SK-N-SH (cell line): ENCODE results near the gene NCDN. TPM values are rescaled to one million over a fixed set of nuclear protein-coding genes. Genes with fewer than 3 reads are reported as not detected.

Experiments used
- CTCF ChIA-PET: fragments of 300-600, 350-600 bp; formaldehyde crosslinking; extraction: SDS; loops from one replicate; lab custom pipeline; 2021; lab: Yijun Ruan, JAX
- POLR2A ChIA-PET: fragments of 350-600 bp; sonication (Branson Sonifier 250); formaldehyde crosslinking; extraction: SDS; loops from one replicate; lab custom pipeline; 2020; ENCODE audit warnings: antibody characterized with exemption, inconsistent platforms; lab: Yijun Ruan, JAX
- DNase-seq: peaks from one replicate; pipeline ENCODE4 v3.0.0; 2012
- H2AFZ ChIP-seq: fragments of 200-600 bp; sonication (generic); 2 replicates; pipeline ENCODE4 v1.8.1; 2016; ENCODE audit warnings: antibody characterized with exemption, mild to moderate bottlenecking, low read depth
- H3F3A ChIP-seq: fragments of 200-600 bp; sonication (generic); replicated peaks from 2 replicates; pipeline ENCODE3; 2016; ENCODE audit warnings: antibody characterized with exemption, mild to moderate bottlenecking; ENCODE audit not compliant: insufficient read depth
- H3K27ac ChIP-seq, 2 experiments: fragments of 200-500 bp in 1 of 2; fragments of 200-600 bp in 1 of 2; sonication (Bioruptor generic) in 1 of 2; sonication (generic), shearing (Covaris generic) in 1 of 2; 2 replicates each; pipeline versions ENCODE4 v1.5.1 to v1.6.1; 2014 to 2016; ENCODE audit warnings: low read depth in 2 of 2, inconsistent platforms in 1 of 2, low read length in 1 of 2, mild to moderate bottlenecking in 1 of 2, mixed read lengths in 1 of 2
- H3K27me3 ChIP-seq: fragments of 200-600 bp; sonication (generic), shearing (Covaris generic); 2 replicates; pipeline ENCODE4 v1.6.1; 2016; ENCODE audit warnings: mixed run types; ENCODE audit not compliant: insufficient read depth
- H3K36me3 ChIP-seq, 2 experiments: fragments of 200-500 bp in 1 of 2; fragments of 200-600 bp in 1 of 2; sonication (Bioruptor generic) in 1 of 2; sonication (generic) in 1 of 2; replicated peaks in 1 of 2; 2 replicates each; pipeline versions ENCODE3 to v1.5.1; 2014 to 2016; ENCODE audit warnings: low read length in 1 of 2, mild to moderate bottlenecking in 1 of 2; ENCODE audit not compliant: insufficient read depth in 2 of 2, control insufficient read depth in 1 of 2
- H3K4me1 ChIP-seq, 2 experiments: fragments of 200-500 bp in 1 of 2; fragments of 200-600 bp in 1 of 2; sonication (Bioruptor generic) in 1 of 2; sonication (generic), shearing (Covaris generic) in 1 of 2; 2 replicates each; pipeline versions ENCODE4 v1.5.1 to v1.6.1; 2014 to 2016; ENCODE audit warnings: low read depth in 1 of 2, low read length in 1 of 2, mixed run types in 1 of 2; ENCODE audit not compliant: insufficient read depth in 2 of 2, control insufficient read depth in 1 of 2
- H3K4me2 ChIP-seq: fragments of 200-600 bp; sonication (generic), shearing (Covaris generic); 2 replicates; pipeline ENCODE4 v1.6.1; 2017; ENCODE audit warnings: mixed run types
- H3K4me3 ChIP-seq, 2 experiments: fragments of 200-500 bp in 1 of 2; fragments of 200-600 bp in 1 of 2; sonication (Bioruptor generic) in 1 of 2; sonication (generic), shearing (Covaris generic) in 1 of 2; 2 replicates each; pipeline versions ENCODE4 v1.5.1 to v1.8.1; 2014 to 2016; ENCODE audit warnings: low read depth in 2 of 2, inconsistent platforms in 1 of 2, low read length in 1 of 2, mild to moderate bottlenecking in 1 of 2, mixed read lengths in 1 of 2, moderate library complexity in 1 of 2
- H3K79me2 ChIP-seq: fragments of 200-600 bp; sonication (generic); 2 replicates; pipeline ENCODE4 v1.8.1; 2017; ENCODE audit warnings: mild to moderate bottlenecking; ENCODE audit not compliant: insufficient read depth
- H3K9ac ChIP-seq: fragments of 200-600 bp; sonication (generic); 2 replicates; pipeline ENCODE4 v1.6.1; 2017; ENCODE audit warnings: mixed run types
- H3K9me2 ChIP-seq: fragments of 200-600 bp; sonication (generic); 2 replicates; pipeline ENCODE4 v1.6.1; 2017; ENCODE audit warnings: mixed run types
- H3K9me3 ChIP-seq: fragments of 200-600 bp; sonication (generic); 2 replicates; pipeline ENCODE4 v1.6.1; 2017; ENCODE audit warnings: mixed run types, mild to moderate bottlenecking, moderate library complexity
- H4K20me1 ChIP-seq: fragments of 200-600 bp; sonication (generic); 2 replicates; pipeline ENCODE4 v1.6.1; 2017; ENCODE audit warnings: mild to moderate bottlenecking, mixed run types; ENCODE audit not compliant: insufficient read depth
- EP300 ChIP-seq, 2 experiments: IDR thresholded peaks; 2 replicates each; pipeline versions ENCODE4 v1.4.0 to v1.6.1; 2012; ENCODE audit warnings: borderline replicate concordance in 1 of 2, low read depth in 1 of 2, low read length in 1 of 2
- FOXM1 ChIP-seq: IDR thresholded peaks from 2 replicates; pipeline ENCODE4 v1.4.0; 2012; ENCODE audit warnings: low read depth, mild to moderate bottlenecking
- JUND ChIP-seq: IDR thresholded peaks from 2 replicates; pipeline ENCODE4 v1.4.0; 2012
- RCOR1 ChIP-seq: fragments of 150-350 bp; IDR thresholded peaks from 2 replicates; pipeline ENCODE4 v1.6.1; 2017; ENCODE audit warnings: antibody characterized with exemption, low read length
- RFX5 ChIP-seq: IDR thresholded peaks from 2 replicates; pipeline ENCODE4 v1.6.1; 2012; ENCODE audit warnings: mild to moderate bottlenecking, improper control_type of control experiment, low read length
- SIN3A ChIP-seq: IDR thresholded peaks from 2 replicates; pipeline ENCODE4 v1.6.1; 2012; ENCODE audit warnings: low read depth, mild to moderate bottlenecking, low read length, moderate library complexity, borderline replicate concordance
- SMC3 ChIP-seq: IDR thresholded peaks from 2 replicates; pipeline ENCODE4 v1.6.1; 2012; ENCODE audit warnings: low read depth, low read length, improper control_type of control experiment
- TCF12 ChIP-seq: IDR thresholded peaks from 2 replicates; pipeline ENCODE4 v1.4.0; 2012
- YY1 ChIP-seq: IDR thresholded peaks from 2 replicates; pipeline ENCODE4 v1.4.0; 2012; ENCODE audit warnings: low read depth, mild to moderate bottlenecking
- WGBS: methylation state at CpG from one replicate; pipeline ENCODE4 v1.1.6; 2017; ENCODE audit warnings: low lambda C conversion rate; 5-methylcytosine and 5-hydroxymethylcytosine counted together
- polyA plus RNA-seq, 3 experiments: library from polyadenylated mRNA; depleted of rRNA; stranded (reverse); fragments of >200 nt; gene quantifications; 2 replicates each; pipeline ENCODE4 v1.2.3, GENCODE V29; 2012
- TF ChIP-seq, protein P1 (sequence below): fragments of 200-600 bp; sonication (generic); IDR thresholded peaks from 2 replicates; pipeline ENCODE4 v1.6.1; 2017; ENCODE audit warnings: antibody characterized with exemption, mild to moderate bottlenecking, moderate library complexity
- TF ChIP-seq, protein P2 (sequence below): IDR thresholded peaks from 2 replicates; pipeline ENCODE4; 2012
- TF ChIP-seq, protein P3 (sequence below): IDR thresholded peaks from 2 replicates; pipeline ENCODE4 v1.4.0; 2012; ENCODE audit warnings: low read depth, borderline replicate concordance
- TF ChIP-seq, protein P4 (sequence below): fragments of 150-350 bp; IDR thresholded peaks from 2 replicates; pipeline ENCODE4 v1.6.1; 2016; ENCODE audit warnings: mild to moderate bottlenecking, low read depth, low read length
- TF ChIP-seq, protein P5 (sequence below): IDR thresholded peaks from 2 replicates; pipeline ENCODE4 v1.6.1; 2012; ENCODE audit warnings: mild to moderate bottlenecking, low read depth, low read length, moderate library complexity

NCDN gene
- polyA plus RNA-seq, 1 of the 3 experiments (the other 2 are of a cell fraction): 38.3 TPM

DNA sequence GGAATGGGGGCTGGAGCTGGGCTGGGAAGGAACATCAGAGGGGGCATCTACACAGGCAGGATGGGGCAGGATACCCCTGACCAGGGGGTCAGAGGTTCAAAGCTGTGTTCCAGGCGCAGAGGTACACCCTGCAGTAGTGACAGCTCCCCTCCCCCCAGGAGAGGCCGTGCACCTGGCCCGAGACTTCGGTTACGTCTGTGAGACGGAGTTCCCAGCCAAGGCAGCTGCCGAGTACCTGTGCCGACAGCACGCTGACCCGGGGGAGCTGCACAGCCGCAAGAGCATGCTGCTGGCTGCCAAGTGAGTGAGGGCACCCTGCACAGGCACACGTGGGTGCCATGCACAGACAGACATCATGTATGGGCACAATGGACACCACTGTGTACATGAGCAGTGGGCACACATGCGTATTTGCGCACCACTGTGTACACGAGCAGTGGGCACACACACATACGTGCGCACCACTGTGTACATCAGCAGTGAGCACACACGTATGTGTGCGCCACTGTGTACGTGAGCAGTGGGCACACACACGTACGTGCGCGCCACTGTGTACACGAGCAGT, 33.0 kb downstream of the NCDN start (continued):
- TF ChIP-seq, protein P1, sequence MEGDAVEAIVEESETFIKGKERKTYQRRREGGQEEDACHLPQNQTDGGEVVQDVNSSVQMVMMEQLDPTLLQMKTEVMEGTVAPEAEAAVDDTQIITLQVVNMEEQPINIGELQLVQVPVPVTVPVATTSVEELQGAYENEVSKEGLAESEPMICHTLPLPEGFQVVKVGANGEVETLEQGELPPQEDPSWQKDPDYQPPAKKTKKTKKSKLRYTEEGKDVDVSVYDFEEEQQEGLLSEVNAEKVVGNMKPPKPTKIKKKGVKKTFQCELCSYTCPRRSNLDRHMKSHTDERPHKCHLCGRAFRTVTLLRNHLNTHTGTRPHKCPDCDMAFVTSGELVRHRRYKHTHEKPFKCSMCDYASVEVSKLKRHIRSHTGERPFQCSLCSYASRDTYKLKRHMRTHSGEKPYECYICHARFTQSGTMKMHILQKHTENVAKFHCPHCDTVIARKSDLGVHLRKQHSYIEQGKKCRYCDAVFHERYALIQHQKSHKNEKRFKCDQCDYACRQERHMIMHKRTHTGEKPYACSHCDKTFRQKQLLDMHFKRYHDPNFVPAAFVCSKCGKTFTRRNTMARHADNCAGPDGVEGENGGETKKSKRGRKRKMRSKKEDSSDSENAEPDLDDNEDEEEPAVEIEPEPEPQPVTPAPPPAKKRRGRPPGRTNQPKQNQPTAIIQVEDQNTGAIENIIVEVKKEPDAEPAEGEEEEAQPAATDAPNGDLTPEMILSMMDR: no peak
- no peak for TF ChIP-seq RCOR1
- TF ChIP-seq, protein P2, sequence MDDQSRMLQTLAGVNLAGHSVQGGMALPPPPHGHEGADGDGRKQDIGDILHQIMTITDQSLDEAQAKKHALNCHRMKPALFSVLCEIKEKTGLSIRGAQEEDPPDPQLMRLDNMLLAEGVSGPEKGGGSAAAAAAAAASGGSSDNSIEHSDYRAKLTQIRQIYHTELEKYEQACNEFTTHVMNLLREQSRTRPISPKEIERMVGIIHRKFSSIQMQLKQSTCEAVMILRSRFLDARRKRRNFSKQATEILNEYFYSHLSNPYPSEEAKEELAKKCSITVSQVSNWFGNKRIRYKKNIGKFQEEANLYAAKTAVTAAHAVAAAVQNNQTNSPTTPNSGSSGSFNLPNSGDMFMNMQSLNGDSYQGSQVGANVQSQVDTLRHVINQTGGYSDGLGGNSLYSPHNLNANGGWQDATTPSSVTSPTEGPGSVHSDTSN: no peak
- no peak for TF ChIP-seq SMC3
- TF ChIP-seq, protein P3, sequence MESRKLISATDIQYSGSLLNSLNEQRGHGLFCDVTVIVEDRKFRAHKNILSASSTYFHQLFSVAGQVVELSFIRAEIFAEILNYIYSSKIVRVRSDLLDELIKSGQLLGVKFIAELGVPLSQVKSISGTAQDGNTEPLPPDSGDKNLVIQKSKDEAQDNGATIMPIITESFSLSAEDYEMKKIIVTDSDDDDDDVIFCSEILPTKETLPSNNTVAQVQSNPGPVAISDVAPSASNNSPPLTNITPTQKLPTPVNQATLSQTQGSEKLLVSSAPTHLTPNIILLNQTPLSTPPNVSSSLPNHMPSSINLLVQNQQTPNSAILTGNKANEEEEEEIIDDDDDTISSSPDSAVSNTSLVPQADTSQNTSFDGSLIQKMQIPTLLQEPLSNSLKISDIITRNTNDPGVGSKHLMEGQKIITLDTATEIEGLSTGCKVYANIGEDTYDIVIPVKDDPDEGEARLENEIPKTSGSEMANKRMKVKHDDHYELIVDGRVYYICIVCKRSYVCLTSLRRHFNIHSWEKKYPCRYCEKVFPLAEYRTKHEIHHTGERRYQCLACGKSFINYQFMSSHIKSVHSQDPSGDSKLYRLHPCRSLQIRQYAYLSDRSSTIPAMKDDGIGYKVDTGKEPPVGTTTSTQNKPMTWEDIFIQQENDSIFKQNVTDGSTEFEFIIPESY: no peak
- TF ChIP-seq, all 33 proteins: peak for 0

DNA sequence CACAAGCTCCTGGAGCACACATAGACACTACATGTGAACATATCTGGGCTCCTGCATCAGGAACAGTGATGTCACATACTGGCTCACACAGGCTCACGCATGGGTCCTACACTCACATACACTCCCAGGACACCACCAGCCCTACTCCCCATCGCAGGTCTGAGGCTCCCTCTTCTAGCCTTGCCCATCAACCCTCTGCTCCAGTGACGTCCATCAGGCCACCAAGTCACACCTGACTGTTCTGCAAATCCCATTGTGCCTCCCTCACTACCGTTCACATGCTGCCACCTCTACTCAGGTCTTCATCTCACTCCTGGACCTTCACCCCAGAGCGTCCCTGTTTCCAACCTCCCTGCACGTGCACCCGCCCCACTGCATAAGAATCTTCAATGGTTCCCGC, 33.6 kb downstream of the NCDN start:
- Histone ChIP-seq H3K27ac (no peak overlapping the region), H3K4me1 (no peaks in the 10 kb centered on the region), H3K27me3 (no peaks in the 10 kb centered on the region), H3K4me2 (no peak overlapping the region)
- TF ChIP-seq RFX5 (no peak), JUND (no peak), TCF12 (no peak), EP300 (IDR thresholded peaks at IDR 0.05; ENCODE audit: borderline replicate concordance in 1 of 2, low read depth in 1 of 2, low read length in 1 of 2) (no peak), YY1 (no peak), FOXM1 (no peak), SIN3A (no peak)
- TF ChIP-seq, protein P3: no peak
- TF ChIP-seq, protein P4, sequence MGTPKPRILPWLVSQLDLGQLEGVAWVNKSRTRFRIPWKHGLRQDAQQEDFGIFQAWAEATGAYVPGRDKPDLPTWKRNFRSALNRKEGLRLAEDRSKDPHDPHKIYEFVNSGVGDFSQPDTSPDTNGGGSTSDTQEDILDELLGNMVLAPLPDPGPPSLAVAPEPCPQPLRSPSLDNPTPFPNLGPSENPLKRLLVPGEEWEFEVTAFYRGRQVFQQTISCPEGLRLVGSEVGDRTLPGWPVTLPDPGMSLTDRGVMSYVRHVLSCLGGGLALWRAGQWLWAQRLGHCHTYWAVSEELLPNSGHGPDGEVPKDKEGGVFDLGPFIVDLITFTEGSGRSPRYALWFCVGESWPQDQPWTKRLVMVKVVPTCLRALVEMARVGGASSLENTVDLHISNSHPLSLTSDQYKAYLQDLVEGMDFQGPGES: no peak
- TF ChIP-seq, protein P1: no peak
- TF ChIP-seq, protein P5, sequence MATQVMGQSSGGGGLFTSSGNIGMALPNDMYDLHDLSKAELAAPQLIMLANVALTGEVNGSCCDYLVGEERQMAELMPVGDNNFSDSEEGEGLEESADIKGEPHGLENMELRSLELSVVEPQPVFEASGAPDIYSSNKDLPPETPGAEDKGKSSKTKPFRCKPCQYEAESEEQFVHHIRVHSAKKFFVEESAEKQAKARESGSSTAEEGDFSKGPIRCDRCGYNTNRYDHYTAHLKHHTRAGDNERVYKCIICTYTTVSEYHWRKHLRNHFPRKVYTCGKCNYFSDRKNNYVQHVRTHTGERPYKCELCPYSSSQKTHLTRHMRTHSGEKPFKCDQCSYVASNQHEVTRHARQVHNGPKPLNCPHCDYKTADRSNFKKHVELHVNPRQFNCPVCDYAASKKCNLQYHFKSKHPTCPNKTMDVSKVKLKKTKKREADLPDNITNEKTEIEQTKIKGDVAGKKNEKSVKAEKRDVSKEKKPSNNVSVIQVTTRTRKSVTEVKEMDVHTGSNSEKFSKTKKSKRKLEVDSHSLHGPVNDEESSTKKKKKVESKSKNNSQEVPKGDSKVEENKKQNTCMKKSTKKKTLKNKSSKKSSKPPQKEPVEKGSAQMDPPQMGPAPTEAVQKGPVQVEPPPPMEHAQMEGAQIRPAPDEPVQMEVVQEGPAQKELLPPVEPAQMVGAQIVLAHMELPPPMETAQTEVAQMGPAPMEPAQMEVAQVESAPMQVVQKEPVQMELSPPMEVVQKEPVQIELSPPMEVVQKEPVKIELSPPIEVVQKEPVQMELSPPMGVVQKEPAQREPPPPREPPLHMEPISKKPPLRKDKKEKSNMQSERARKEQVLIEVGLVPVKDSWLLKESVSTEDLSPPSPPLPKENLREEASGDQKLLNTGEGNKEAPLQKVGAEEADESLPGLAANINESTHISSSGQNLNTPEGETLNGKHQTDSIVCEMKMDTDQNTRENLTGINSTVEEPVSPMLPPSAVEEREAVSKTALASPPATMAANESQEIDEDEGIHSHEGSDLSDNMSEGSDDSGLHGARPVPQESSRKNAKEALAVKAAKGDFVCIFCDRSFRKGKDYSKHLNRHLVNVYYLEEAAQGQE: no peak
- TF ChIP-seq, all 33 proteins: peak for 0
- Histone ChIP-seq H3K9me3 (no peaks in the 10 kb centered on the region), H3K79me2 (no peaks in the 10 kb centered on the region), H3K9ac (no peak overlapping the region), H2AFZ (no peak overlapping the region), H3F3A (no peaks in the 10 kb centered on the region), H3K4me3 (no peak overlapping the region), H3K9me2 (no peaks in the 10 kb centered on the region), H4K20me1 (no peaks in the 10 kb centered on the region), H3K36me3 (no peaks in the 10 kb centered on the region)
- 96% methylated on average over 8 of the region's 8 CpGs for WGBS
- POLR2A ChIA-PET: no interaction called here
- CTCF ChIA-PET: interaction anchor here (1.1 to 1.2 kb wide), 2 partner anchors 9 to 136 kb away, joined by 3 read pairs; no protein-coding TSS in a partner anchor
- no peak for DNase-seq
